ENCODE data around the gene MBNL2. TPM values are rescaled to one million over a fixed set of nuclear protein-coding genes. Genes with fewer than 3 reads are reported as not detected.
A peak's percentile ranks its signal among the peaks of the same experiment; 100 is the strongest.

MBNL2 gene
- total RNA-seq, 1 donor: 69.8 TPM

DNA sequence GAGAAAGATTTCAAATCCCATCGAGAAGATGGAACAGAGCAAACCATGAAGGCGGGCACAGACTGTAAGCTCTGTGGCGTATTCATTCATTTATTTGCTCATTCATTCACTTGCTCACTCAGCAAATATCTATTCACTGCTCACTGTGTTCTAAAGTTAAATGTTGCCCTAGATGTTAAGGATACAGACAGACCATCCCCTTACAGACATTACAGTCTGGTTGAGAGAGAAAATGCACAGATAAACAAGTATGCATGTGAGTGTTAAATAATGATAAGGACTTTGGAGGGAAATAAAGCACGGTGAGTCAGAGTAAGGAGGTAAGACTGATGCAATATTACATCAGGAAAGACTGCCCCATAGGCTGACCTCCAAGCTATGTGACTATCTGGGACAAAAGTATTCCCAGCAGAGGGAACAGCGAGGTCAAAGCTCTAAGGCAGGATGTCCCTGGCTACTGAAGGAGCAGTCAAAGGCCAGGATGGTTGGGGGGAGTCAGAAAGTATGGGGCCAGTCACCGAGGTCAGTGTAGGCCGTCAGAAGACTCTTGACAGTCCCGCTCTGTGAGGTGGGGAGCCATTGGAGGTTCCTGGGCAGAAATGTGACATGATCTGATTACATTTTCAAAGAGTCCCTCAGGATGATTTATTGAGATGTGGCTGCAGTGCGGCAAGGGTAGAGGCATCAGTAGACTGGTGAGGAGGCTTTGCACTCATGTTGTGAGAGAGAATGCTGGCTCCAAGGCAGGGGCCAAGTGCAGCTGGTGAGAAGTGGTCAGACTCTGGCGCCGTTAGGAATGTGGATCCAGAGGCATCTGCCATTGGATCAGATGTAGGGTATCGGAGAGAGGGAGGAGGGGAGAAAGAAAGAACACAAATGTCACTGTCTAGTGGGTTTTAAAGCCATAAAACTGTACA lies 37.9 kb downstream of the MBNL2 start:
- TF ChIP-seq, protein P1, sequence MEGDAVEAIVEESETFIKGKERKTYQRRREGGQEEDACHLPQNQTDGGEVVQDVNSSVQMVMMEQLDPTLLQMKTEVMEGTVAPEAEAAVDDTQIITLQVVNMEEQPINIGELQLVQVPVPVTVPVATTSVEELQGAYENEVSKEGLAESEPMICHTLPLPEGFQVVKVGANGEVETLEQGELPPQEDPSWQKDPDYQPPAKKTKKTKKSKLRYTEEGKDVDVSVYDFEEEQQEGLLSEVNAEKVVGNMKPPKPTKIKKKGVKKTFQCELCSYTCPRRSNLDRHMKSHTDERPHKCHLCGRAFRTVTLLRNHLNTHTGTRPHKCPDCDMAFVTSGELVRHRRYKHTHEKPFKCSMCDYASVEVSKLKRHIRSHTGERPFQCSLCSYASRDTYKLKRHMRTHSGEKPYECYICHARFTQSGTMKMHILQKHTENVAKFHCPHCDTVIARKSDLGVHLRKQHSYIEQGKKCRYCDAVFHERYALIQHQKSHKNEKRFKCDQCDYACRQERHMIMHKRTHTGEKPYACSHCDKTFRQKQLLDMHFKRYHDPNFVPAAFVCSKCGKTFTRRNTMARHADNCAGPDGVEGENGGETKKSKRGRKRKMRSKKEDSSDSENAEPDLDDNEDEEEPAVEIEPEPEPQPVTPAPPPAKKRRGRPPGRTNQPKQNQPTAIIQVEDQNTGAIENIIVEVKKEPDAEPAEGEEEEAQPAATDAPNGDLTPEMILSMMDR (IDR thresholded peaks at IDR 0.05; ENCODE audit: extremely low read depth, low read depth, low read length): no peak
- Histone ChIP-seq H3K27me3 (ENCODE audit: insufficient read depth, low read length) (no peaks in the 10 kb centered on the region), H3K79me2 (ENCODE audit: insufficient read depth, low read length) (peaks cover 42% of the 10 kb centered on the region), H3K4me2 (ENCODE audit: insufficient read depth, low read length) (peak overlapping the region; percentile 15), H3K9me3 (ENCODE audit: low read depth, low read length) (no peaks in the 10 kb centered on the region), H4K20me1 (ENCODE audit: insufficient read depth, low read length) (no peaks in the 10 kb centered on the region), H2AFZ (ENCODE audit: low read length) (no peak overlapping the region), H3K36me3 (ENCODE audit: insufficient read depth, low read length) (no peaks in the 10 kb centered on the region), H3K27ac (ENCODE audit: low read depth, low read length) (peak overlapping the region; percentile 91), H3K4me3 (ENCODE audit: insufficient read depth, low read length) (no peak overlapping the region), H3K4me1 (ENCODE audit: insufficient read depth, low read length) (peaks cover 55% of the 10 kb centered on the region)
- peak; percentile 66 for DNase-seq (ENCODE audit: insufficient read length, low spot score, missing footprints)

DNA sequence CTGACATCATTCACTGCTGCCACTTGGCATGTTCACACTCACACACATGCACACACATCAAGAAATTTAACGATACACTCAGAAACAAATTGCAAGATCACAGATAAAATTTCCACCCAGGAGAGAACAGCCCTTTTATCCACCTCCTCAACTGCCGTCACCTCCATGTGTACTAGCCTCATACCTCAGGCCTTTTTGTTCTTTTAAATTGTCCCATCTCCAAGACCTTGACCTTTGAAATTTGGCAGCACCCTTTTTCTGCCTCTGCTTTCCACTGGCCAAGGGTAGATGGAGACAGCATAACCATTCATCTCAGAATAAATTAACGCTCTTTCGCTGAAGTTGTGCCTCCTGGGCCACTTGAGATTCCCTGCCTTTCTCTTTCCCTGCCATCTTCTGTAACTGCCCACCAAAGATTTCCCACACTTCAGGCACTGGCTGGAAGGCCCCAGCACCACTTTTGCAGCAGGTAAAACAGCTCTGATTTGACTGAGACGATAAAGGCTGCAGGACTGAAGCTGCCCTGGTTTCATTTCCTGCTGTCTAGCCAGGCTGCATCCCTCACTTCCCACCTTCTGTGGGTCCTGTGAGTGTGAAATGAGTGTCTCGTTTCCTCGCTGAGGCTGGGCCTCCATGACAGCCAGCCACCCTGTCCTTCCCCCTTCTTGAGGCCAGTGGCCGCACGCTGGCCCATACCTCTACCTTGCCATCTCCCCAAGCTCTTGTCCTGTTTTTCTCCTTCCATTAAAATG lies 39.3 kb downstream of the MBNL2 start:
- H3K4me1 ChIP-seq (ENCODE audit: insufficient read depth, low read length): peaks cover 42% of the 10 kb centered on the region
- DNase-seq (ENCODE audit: insufficient read length, low spot score, missing footprints): no peak
- no peak overlapping the region for H3K4me2 ChIP-seq (ENCODE audit: insufficient read depth, low read length)
- H3K4me3 ChIP-seq (ENCODE audit: insufficient read depth, low read length): no peak overlapping the region
- no peak overlapping the region for H2AFZ ChIP-seq (ENCODE audit: low read length)
- H3K79me2 ChIP-seq (ENCODE audit: insufficient read depth, low read length): peaks cover 48% of the 10 kb centered on the region
- TF ChIP-seq, protein P1 (IDR thresholded peaks at IDR 0.05; ENCODE audit: extremely low read depth, low read depth, low read length): no peak
- H3K27ac ChIP-seq (ENCODE audit: low read depth, low read length): no peak overlapping the region
- H3K27me3 ChIP-seq (ENCODE audit: insufficient read depth, low read length): no peaks in the 10 kb centered on the region
- no peaks in the 10 kb centered on the region for H4K20me1 ChIP-seq (ENCODE audit: insufficient read depth, low read length)
- H3K36me3 ChIP-seq (ENCODE audit: insufficient read depth, low read length): no peaks in the 10 kb centered on the region
- no peaks in the 10 kb centered on the region for H3K9me3 ChIP-seq (ENCODE audit: low read depth, low read length)

DNA sequence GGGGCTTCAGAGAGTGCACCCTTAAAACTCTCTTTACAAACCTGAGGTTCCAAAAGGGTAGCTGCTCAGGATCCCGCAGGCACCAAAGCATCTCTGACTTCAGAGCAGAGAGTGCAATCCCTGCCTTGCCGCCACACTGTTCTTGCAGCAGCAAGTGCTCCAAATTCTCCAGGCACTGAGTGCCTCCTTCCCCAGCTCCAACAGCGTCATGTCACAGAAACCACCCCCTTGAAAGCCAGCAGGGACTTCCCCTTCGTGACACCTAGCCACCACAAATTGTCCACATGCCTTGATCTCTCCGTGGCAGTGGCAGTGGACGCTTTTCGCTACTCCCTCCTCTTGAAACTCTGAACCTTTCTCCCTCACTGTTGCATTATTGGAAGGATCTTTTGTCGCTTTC lies 39.9 kb downstream of the MBNL2 start:
- DNase-seq (ENCODE audit: insufficient read length, low spot score, missing footprints): no peak
- Histone ChIP-seq H3K36me3 (ENCODE audit: insufficient read depth, low read length) (no peaks in the 10 kb centered on the region), H3K79me2 (ENCODE audit: insufficient read depth, low read length) (peaks cover 47% of the 10 kb centered on the region), H3K4me1 (ENCODE audit: insufficient read depth, low read length) (peaks cover 36% of the 10 kb centered on the region), H3K27ac (ENCODE audit: low read depth, low read length) (no peak overlapping the region), H3K27me3 (ENCODE audit: insufficient read depth, low read length) (no peaks in the 10 kb centered on the region), H4K20me1 (ENCODE audit: insufficient read depth, low read length) (no peaks in the 10 kb centered on the region), H2AFZ (ENCODE audit: low read length) (no peak overlapping the region), H3K4me3 (ENCODE audit: insufficient read depth, low read length) (no peak overlapping the region), H3K4me2 (ENCODE audit: insufficient read depth, low read length) (no peak overlapping the region), H3K9me3 (ENCODE audit: low read depth, low read length) (no peaks in the 10 kb centered on the region)
- TF ChIP-seq, protein P1 (IDR thresholded peaks at IDR 0.05; ENCODE audit: extremely low read depth, low read depth, low read length): no peak

DNA sequence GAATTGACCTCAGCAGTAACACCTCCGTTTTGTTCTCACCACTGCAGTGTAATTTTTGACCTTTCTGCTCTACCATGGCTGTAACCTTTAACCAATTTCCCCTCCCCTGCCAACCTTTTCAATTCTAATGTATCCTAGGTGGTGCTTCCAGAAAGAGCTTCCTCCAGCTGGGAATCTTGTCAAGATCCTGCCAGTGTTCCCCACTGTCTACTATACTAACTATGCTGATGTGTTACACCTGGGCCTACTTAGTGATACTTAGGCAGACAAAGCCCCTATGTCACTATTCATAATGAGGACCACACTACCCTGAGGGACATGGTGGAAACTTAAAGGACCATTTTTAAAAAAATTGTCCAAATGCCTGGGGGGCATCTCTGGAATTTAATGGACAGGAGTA lies 41.0 kb downstream of the MBNL2 start:
- Histone ChIP-seq H3K4me1 (ENCODE audit: insufficient read depth, low read length) (peaks cover 26% of the 10 kb centered on the region), H3K9me3 (ENCODE audit: low read depth, low read length) (no peaks in the 10 kb centered on the region), H2AFZ (ENCODE audit: low read length) (no peak overlapping the region), H3K4me2 (ENCODE audit: insufficient read depth, low read length) (no peak overlapping the region), H3K36me3 (ENCODE audit: insufficient read depth, low read length) (no peaks in the 10 kb centered on the region), H3K27ac (ENCODE audit: low read depth, low read length) (no peak overlapping the region), H3K79me2 (ENCODE audit: insufficient read depth, low read length) (peaks cover 49% of the 10 kb centered on the region), H4K20me1 (ENCODE audit: insufficient read depth, low read length) (no peaks in the 10 kb centered on the region), H3K4me3 (ENCODE audit: insufficient read depth, low read length) (no peak overlapping the region), H3K27me3 (ENCODE audit: insufficient read depth, low read length) (no peaks in the 10 kb centered on the region)
- DNase-seq (ENCODE audit: insufficient read length, low spot score, missing footprints): no peak
- TF ChIP-seq, protein P1 (IDR thresholded peaks at IDR 0.05; ENCODE audit: extremely low read depth, low read depth, low read length): no peak

Data from osteoblast (primary cell).